Gastroesophageal sphincter (tissue), 4 donors: ENCODE data around the gene PLEKHO1. TPM values are rescaled to one million over a fixed set of nuclear protein-coding genes. Genes with fewer than 3 reads are reported as not detected.

Experiments
- ATAC-seq: fragments of 150-250 bp; one replicate; pipeline ENCODE4 v1.9.1; 2016; ENCODE audit warnings: mild to moderate bottlenecking, moderate library complexity
- H3K27ac ChIP-seq, 4 donors: fragments of 200-600 bp; sonication (generic) in 3 of 4; 1 replicate in 3 of 4; 2 replicates in 1 of 4; pipeline ENCODE4 v1.5.1; 2016 to 2019
- H3K27me3 ChIP-seq: fragments of 200-600 bp; sonication (generic); one replicate; pipeline ENCODE4 v1.5.1; 2019
- H3K36me3 ChIP-seq, 2 donors: fragments of 200-600 bp; sonication (generic); one replicate each; pipeline ENCODE4 v1.5.1; 2019; ENCODE audit warnings: control low read depth in 1 of 2
- H3K4me1 ChIP-seq, 3 donors: fragments of 200-600 bp; sonication (generic); 1 replicate in 2 of 3; 2 replicates in 1 of 3; pipeline ENCODE4 v1.5.1; 2016 to 2019; ENCODE audit warnings: control low read depth in 2 of 3
- H3K4me3 ChIP-seq, 2 donors: fragments of 200-600 bp; sonication (generic); one replicate each; pipeline ENCODE4 v1.5.1; 2019; ENCODE audit warnings: mild to moderate bottlenecking in 1 of 2, moderate library complexity in 1 of 2
- H3K9me3 ChIP-seq, 3 donors: fragments of 200-600 bp; sonication (generic); one replicate each; pipeline ENCODE4 v1.5.1; 2017 to 2019; ENCODE audit warnings: control low read depth in 2 of 3
- CTCF ChIP-seq, 4 experiments: fragments of 200-600 bp in 2 of 4; fragments of 450-650 bp in 2 of 4; sonication (generic) in 1 of 4; IDR thresholded peaks; one replicate each; pipeline ENCODE4 v1.5.1; 2017 to 2019; ENCODE audit warnings: antibody characterized with exemption in 4 of 4, mild to moderate bottlenecking in 2 of 4, moderate library complexity in 2 of 4
- EP300 ChIP-seq: sonication (generic); formaldehyde crosslinking; IDR thresholded peaks from one replicate; pipeline ENCODE4 v1.6.1; 2017; ENCODE audit warnings: antibody characterized with exemption, mild to moderate bottlenecking
- POLR2A ChIP-seq, 2 donors: fragments of 450-650 bp; IDR thresholded peaks; one replicate each; pipeline ENCODE4 v1.6.1; 2017; ENCODE audit warnings: antibody characterized with exemption in 2 of 2, mild to moderate bottlenecking in 2 of 2, moderate library complexity in 1 of 2
- POLR2AphosphoS5 ChIP-seq: sonication (generic); formaldehyde crosslinking; IDR thresholded peaks from one replicate; pipeline ENCODE4 v1.6.1; 2017; ENCODE audit warnings: antibody characterized with exemption
- WGBS, 2 donors: methylation state at CpG; one replicate each; pipeline ENCODE4 v1.1.5; 2018; ENCODE audit warnings: low coverage in 1 of 2; 5-methylcytosine and 5-hydroxymethylcytosine counted together
- total RNA-seq, 4 donors: library from RNA; depleted of rRNA; stranded (reverse); fragments of >200 nt; gene quantifications; one replicate each; pipeline ENCODE4 v1.1.0, GENCODE V29; 2016

Gene PLEKHO1
- total RNA-seq, 4 donors from 2014 or later = 217 to 358 (median 228) TPM

- Histone ChIP-seq H3K27ac (peak overlapping the region in 3 of 4 donors; percentile 20 to 58 (median 49)), H3K4me3 (peak overlapping the region in 1 of 2 donors; percentile 15), H3K27me3 (no peaks in the 10 kb centered on the region), H3K9me3 (no peaks in the 10 kb centered on the region), H3K36me3 (no peaks in the 10 kb centered on the region), H3K4me1 (peaks cover 0 to 6% (median 0%) of the 10 kb centered on the region in 3 donors)
- WGBS, 2 donors = 21 to 35% methylated on average over 4 to 9 of the region's 10 CpGs
- ATAC-seq = peak; percentile 58
- TF ChIP-seq EP300 = no peak
- peak; percentile 34 to 59 (median 52) for TF ChIP-seq CTCF (IDR thresholded peaks at IDR 0.05)
These were observed 37.3 kb downstream of the PLEKHO1 start for GRCh38 chr1:150186789-150187559.

GRCh38 chr1:150187560-150187931 lies 37.8 kb downstream of the PLEKHO1 start:
- no peaks in the 10 kb centered on the region for H3K9me3 ChIP-seq
- no peak overlapping the region for H3K4me3 ChIP-seq
- 9% methylated on average over 3 of the region's 3 CpGs; no CpG with 5 or more reads in 1 of the 2 donors for WGBS, 2 donors
- TF ChIP-seq POLR2AphosphoS5 (no peak), CTCF (IDR thresholded peaks at IDR 0.05) (peak in 1 of 4 experiments; percentile 6)
- H3K27ac ChIP-seq = peak overlapping the region in 1 of 4 donors; percentile 58
- no peak for ATAC-seq
- H3K27me3 ChIP-seq = no peaks in the 10 kb centered on the region
- H3K4me1 ChIP-seq = peaks cover 0 to 6% (median 0%) of the 10 kb centered on the region in 3 donors
- H3K36me3 ChIP-seq = no peaks in the 10 kb centered on the region

GRCh38 chr1:150192012-150192411 lies 42.3 kb downstream of the PLEKHO1 start:
- no peak for ATAC-seq
- peaks cover 0 to 6% (median 0%) of the 10 kb centered on the region in 3 donors for H3K4me1 ChIP-seq
- no peaks in the 10 kb centered on the region for H3K27me3 ChIP-seq
- no peak for TF ChIP-seq EP300
- no peak for TF ChIP-seq CTCF (IDR thresholded peaks at IDR 0.05)
- TF ChIP-seq POLR2AphosphoS5 = no peak
- no peak for TF ChIP-seq POLR2A (IDR thresholded peaks at IDR 0.05)
- no peaks in the 10 kb centered on the region for H3K9me3 ChIP-seq
- H3K27ac ChIP-seq = no peak overlapping the region
- H3K36me3 ChIP-seq = no peaks in the 10 kb centered on the region
- WGBS, 2 donors = 28 to 29% methylated on average over 1 to 2 of the region's 2 CpGs
- H3K4me3 ChIP-seq = no peak overlapping the region

GRCh38 chr1:150194381-150195031 lies 44.8 kb downstream of the PLEKHO1 start:
- H3K4me1 ChIP-seq = no peaks in the 10 kb centered on the region
- no peak overlapping the region for H3K27ac ChIP-seq
- H3K9me3 ChIP-seq = no peaks in the 10 kb centered on the region
- WGBS, 2 donors = 79 to 90% methylated on average over 4 of the region's 4 CpGs
- H3K27me3 ChIP-seq = no peaks in the 10 kb centered on the region
- H3K36me3 ChIP-seq = no peaks in the 10 kb centered on the region
- no peak for TF ChIP-seq POLR2A (IDR thresholded peaks at IDR 0.05)
- no peak for TF ChIP-seq POLR2AphosphoS5
- TF ChIP-seq EP300 = no peak
- TF ChIP-seq CTCF (IDR thresholded peaks at IDR 0.05) = no peak
- H3K4me3 ChIP-seq = no peak overlapping the region
- ATAC-seq = no peak

- Histone ChIP-seq H3K27ac (no peak overlapping the region), H3K4me1 (no peaks in the 10 kb centered on the region), H3K36me3 (no peaks in the 10 kb centered on the region), H3K9me3 (no peaks in the 10 kb centered on the region), H3K4me3 (no peak overlapping the region), H3K27me3 (no peaks in the 10 kb centered on the region)
- no peak for ATAC-seq
- WGBS, 2 donors = 92 to 100% methylated on average over 1 of the region's 1 CpG
- TF ChIP-seq POLR2A (IDR thresholded peaks at IDR 0.05) (no peak), CTCF (IDR thresholded peaks at IDR 0.05) (no peak), EP300 (no peak), POLR2AphosphoS5 (no peak)
These were observed 46.7 kb downstream of the PLEKHO1 start for GRCh38 chr1:150196417-150196816.
